Cardiac muscle cell (in vitro differentiated cells and primary cell): ENCODE measurements around the gene SLC16A8. TPM values are rescaled to one million over a fixed set of nuclear protein-coding genes. Genes with fewer than 3 reads are reported as not detected.
"Not testable (repeated sequence)": the region's sequence is repeated elsewhere in the genome, so short reads cannot be mapped to it uniquely, and the experiment has no call there.

ENCODE experiments used
- DNase-seq, 2 donors: peaks; one replicate each; pipeline versions ENCODE4 v3.0.0 to v3.0.0-alpha.2; 2010 to 2017; ENCODE audit warnings: low read depth in 1 of 2, low spot score in 1 of 2
- H3K27ac ChIP-seq: fragments of 200-600 bp; sonication (generic); 2 replicates; pipeline ENCODE4 v1.5.1; 2016
- H3K27me3 ChIP-seq: fragments of 200-600 bp; sonication (generic); 2 replicates; pipeline ENCODE4 v1.6.0; 2016; ENCODE audit warnings: control low read depth
- H3K36me3 ChIP-seq: fragments of 200-600 bp; sonication (generic); 2 replicates; pipeline ENCODE4 v1.5.1; 2016; ENCODE audit warnings: control low read depth
- H3K4me1 ChIP-seq: fragments of 200-600 bp; sonication (generic); 2 replicates; pipeline ENCODE4 v1.8.1; 2017; ENCODE audit warnings: low read depth, mild to moderate bottlenecking, mixed run types
- H3K4me3 ChIP-seq: fragments of 200-600 bp; sonication (generic); 2 replicates; pipeline ENCODE4 v1.5.1; 2016; ENCODE audit warnings: mild to moderate bottlenecking
- H3K9me3 ChIP-seq: fragments of 200-600 bp; sonication (generic); 2 replicates; pipeline ENCODE4 v1.5.1; 2017; ENCODE audit warnings: low read depth, mild to moderate bottlenecking, control low read depth
- CTCF ChIP-seq: IDR thresholded peaks from 2 replicates; pipeline ENCODE4 v1.5.1; 2012; ENCODE audit warnings: low read depth, mild to moderate bottlenecking, low read length
- polyA plus RNA-seq: library from polyadenylated mRNA; unstranded; fragments of >200 nt; fragmentation: Nextera tagmentation; extraction: Ambion mirVana; gene quantifications from 2 replicates; pipeline ENCODE4 v1.2.1, GENCODE V29; 2016
- total RNA-seq: library from RNA; depleted of rRNA; stranded (reverse); fragments of >200 nt; gene quantifications from 2 replicates; pipeline ENCODE4 v1.2.3, GENCODE V29; 2016

The SLC16A8 gene
- total and polyA plus RNA-seq, 2 experiments from 2014 or later: 0.60 to 1.7 TPM

DNA sequence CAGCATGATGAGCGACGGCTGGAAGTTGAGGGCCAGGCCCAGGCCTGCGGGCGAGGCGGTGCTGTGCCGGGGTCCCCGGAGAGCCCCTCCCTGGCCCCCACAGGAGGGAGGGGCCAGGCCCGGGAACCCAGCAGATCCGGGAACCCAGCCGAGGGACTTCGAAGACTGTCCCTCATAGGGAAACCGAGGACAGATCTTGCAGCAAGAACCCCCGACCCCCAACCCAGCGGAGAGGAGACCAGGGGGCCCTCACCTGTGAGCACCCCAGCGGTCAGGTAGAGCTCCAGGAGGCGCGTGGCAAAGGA, 2.4 kb downstream of the SLC16A8 start:
- peaks cover 30% of the 10 kb centered on the region for H3K27me3 ChIP-seq
- no peak for DNase-seq
- peak overlapping the region; percentile 15 for H3K4me3 ChIP-seq
- H3K36me3 ChIP-seq: no peaks in the 10 kb centered on the region
- H3K4me1 ChIP-seq: peaks cover 4% of the 10 kb centered on the region
- no peaks in the 10 kb centered on the region for H3K9me3 ChIP-seq
- H3K27ac ChIP-seq: no peak overlapping the region
- TF ChIP-seq CTCF: no peak

- H3K4me1 ChIP-seq: peaks cover 4% of the 10 kb centered on the region
- H3K9me3 ChIP-seq: no peaks in the 10 kb centered on the region
- peak; percentile 60 to 78 for DNase-seq
- H3K27me3 ChIP-seq: peaks cover 30% of the 10 kb centered on the region
- TF ChIP-seq CTCF: peak; percentile 2
- H3K27ac ChIP-seq: no peak overlapping the region
- H3K36me3 ChIP-seq: no peaks in the 10 kb centered on the region
- peak overlapping the region; percentile 15 for H3K4me3 ChIP-seq
Observed at GRCh38 chr22:38080850-38081635, 2.9 kb downstream of the SLC16A8 start.

- Histone ChIP-seq H3K27ac (no peak overlapping the region), H3K36me3 (no peaks in the 10 kb centered on the region), H3K27me3 (peaks cover 30% of the 10 kb centered on the region), H3K4me3 (no peak overlapping the region), H3K4me1 (peaks cover 4% of the 10 kb centered on the region), H3K9me3 (no peaks in the 10 kb centered on the region)
- no peak for DNase-seq
- no peak for TF ChIP-seq CTCF
Observed at GRCh38 chr22:38080474-38080849, 3.5 kb downstream of the SLC16A8 start.

DNA sequence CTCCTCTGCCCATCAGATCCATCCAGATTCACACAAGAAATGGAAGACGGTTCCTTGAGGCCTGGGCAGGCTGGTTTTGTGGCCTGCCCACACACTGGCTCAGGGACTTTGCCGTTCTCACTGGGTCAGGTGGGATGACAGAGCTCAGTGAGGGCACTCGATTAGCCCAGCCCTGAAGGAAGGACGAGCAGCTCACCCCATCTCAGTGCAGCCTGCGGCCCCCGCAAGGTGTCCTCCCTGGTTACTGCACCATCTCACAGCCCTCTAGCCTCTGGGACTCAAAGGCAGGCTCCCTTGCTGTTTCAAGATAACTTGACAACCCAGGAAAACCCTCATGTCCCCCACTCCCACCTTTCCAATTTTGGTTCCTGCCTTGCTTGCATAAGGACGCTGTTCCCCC, 4.2 kb downstream of the SLC16A8 start:
- H3K27me3 ChIP-seq: peaks cover 30% of the 10 kb centered on the region

DNA sequence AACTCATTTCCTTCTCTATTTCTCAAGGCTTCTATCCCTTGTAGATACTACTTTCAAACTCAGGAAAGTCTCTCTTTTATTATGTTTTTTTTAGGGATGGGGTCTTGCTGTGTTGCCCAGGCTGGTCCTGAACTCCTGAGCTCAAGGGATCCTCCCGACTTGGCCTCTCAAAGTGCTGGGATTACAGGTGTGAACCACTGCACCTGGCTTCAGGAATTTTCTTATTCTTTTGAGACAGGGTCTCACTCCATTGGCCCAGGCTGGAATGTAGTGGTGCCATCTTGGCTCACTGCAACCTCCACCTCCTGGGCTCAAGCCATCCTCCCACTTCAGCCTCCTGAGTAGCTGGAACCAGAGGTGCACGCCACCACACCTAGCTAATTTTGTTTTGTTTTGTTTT, 4.8 kb downstream of the SLC16A8 start:
- not testable (repeated sequence) for H3K9me3 ChIP-seq, H3K27ac ChIP-seq, DNase-seq, H3K4me3 ChIP-seq, H3K36me3 ChIP-seq, H3K4me1 ChIP-seq
- peaks cover 30% of the 10 kb centered on the region for H3K27me3 ChIP-seq

More for the DNA sequence above, 4.2 kb downstream of the SLC16A8 start:
- Histone ChIP-seq H3K4me1 (peaks cover 4% of the 10 kb centered on the region), H3K9me3 (no peaks in the 10 kb centered on the region), H3K27ac (no peak overlapping the region), H3K4me3 (no peak overlapping the region), H3K36me3 (no peaks in the 10 kb centered on the region)
- no peak for DNase-seq
- no peak for TF ChIP-seq CTCF

GRCh38 chr22:38078046-38078840, 5.7 kb downstream of the SLC16A8 start:
- peaks cover 30% of the 10 kb centered on the region for H3K27me3 ChIP-seq
- peaks cover 8% of the 10 kb centered on the region for H3K36me3 ChIP-seq
- no peak for DNase-seq
- no peak overlapping the region for H3K4me3 ChIP-seq
- TF ChIP-seq CTCF: no peak
- no peaks in the 10 kb centered on the region for H3K9me3 ChIP-seq
- H3K27ac ChIP-seq: no peak overlapping the region
- H3K4me1 ChIP-seq: peaks cover 4% of the 10 kb centered on the region
